ENCODE measurements around the gene NKX3-2. TPM values are rescaled to one million over a fixed set of nuclear protein-coding genes. Genes with fewer than 3 reads are reported as not detected.

The NKX3-2 gene
- total RNA-seq, 1 donor from 2014 or later: not detected

DNA sequence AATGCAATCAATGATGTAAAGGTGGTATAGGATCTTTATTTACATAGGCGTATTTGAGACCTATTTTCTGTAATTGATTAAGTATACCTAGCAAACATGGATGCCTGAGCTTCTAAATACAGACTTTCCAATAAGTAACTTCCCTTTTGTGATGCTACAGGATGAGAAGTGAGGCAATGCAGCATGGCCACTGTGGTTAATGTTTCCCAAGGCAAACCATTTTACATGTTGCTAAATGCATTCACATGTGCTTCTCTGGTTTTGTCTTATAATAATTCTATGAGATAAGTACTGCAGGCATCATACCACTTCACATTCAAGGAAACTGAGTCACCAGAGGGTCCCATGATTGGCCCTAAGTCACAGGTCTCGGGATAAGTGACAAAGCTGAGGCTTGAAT lies 35.7 kb upstream of the NKX3-2 start:
- H3K36me3 Mint-ChIP-seq (ENCODE audit: low read depth): peaks cover 85% of the 10 kb centered on the region
- intact Hi-C loops (cut with micrococcal nuclease): no loop called here
- TF ChIP-seq CTCF (IDR thresholded peaks at IDR 0.05): no peak

GRCh38 chr4:13577660-13578059 lies 33.4 kb upstream of the NKX3-2 start:
- CTCF ChIA-PET: no interaction called here
- H3K9me3 Mint-ChIP-seq: no peaks in the 10 kb centered on the region
- TF ChIP-seq CTCF (IDR thresholded peaks at IDR 0.05): no peak
- no peaks in the 10 kb centered on the region for H3K4me1 Mint-ChIP-seq
- intact Hi-C loops (cut with micrococcal nuclease): no loop called here
- ATAC-seq (ENCODE audit: low read depth) (no peak), DNase-seq (no peak)
- no peaks in the 10 kb centered on the region for H3K27me3 Mint-ChIP-seq
- POLR2A ChIA-PET: no interaction called here
- H3K27ac Mint-ChIP-seq: no peak overlapping the region
- peaks cover 87% of the 10 kb centered on the region for H3K36me3 Mint-ChIP-seq (ENCODE audit: low read depth)
- no peak overlapping the region for H3K4me3 Mint-ChIP-seq

More for the DNA sequence above, 35.7 kb upstream of the NKX3-2 start:
- CTCF ChIA-PET: no interaction called here
- no peak for ATAC-seq (ENCODE audit: low read depth)
- H3K27me3 Mint-ChIP-seq: no peaks in the 10 kb centered on the region
- no peak overlapping the region for H3K4me3 Mint-ChIP-seq
- DNase-seq: no peak
- no peaks in the 10 kb centered on the region for H3K4me1 Mint-ChIP-seq
- POLR2A ChIA-PET: no interaction called here
- H3K9me3 Mint-ChIP-seq: no peaks in the 10 kb centered on the region
- no peak overlapping the region for H3K27ac Mint-ChIP-seq

DNA sequence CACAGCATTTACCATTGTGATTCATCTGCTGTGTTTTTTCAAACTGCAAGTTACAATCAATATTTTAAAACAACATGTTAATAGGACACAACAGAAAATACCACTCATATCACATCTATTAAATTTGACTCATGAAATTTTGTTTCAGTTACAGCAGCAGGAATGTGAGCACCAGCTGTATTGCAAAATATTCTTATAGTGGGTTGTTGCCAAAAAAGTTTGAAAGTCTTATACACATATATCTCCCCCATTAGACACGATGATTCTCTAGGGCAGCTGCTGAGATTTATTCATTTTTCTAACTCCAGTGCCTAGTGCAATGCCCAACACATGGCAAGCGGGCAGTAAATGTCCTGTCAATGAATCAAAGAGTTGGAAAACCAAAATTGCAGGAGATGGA lies 26.6 kb upstream of the NKX3-2 start:
- H3K9me3 Mint-ChIP-seq: no peaks in the 10 kb centered on the region
- no peak overlapping the region for H3K27ac Mint-ChIP-seq
- ATAC-seq (ENCODE audit: low read depth): no peak
- no peak overlapping the region for H3K4me3 Mint-ChIP-seq
- H3K27me3 Mint-ChIP-seq: no peaks in the 10 kb centered on the region
- TF ChIP-seq CTCF (IDR thresholded peaks at IDR 0.05): no peak
- no peak for DNase-seq
- CTCF ChIA-PET: no interaction called here
- peaks cover 85% of the 10 kb centered on the region for H3K36me3 Mint-ChIP-seq (ENCODE audit: low read depth)
- H3K4me1 Mint-ChIP-seq: no peaks in the 10 kb centered on the region
- POLR2A ChIA-PET: no interaction called here
- intact Hi-C loops (cut with micrococcal nuclease): no loop called here

- DNase-seq (no peak), ATAC-seq (ENCODE audit: low read depth) (no peak)
- Mint-ChIP-seq H3K4me1 (no peaks in the 10 kb centered on the region), H3K36me3 (ENCODE audit: low read depth) (peaks cover 58% of the 10 kb centered on the region), H3K4me3 (no peak overlapping the region), H3K27ac (no peak overlapping the region), H3K9me3 (no peaks in the 10 kb centered on the region), H3K27me3 (no peaks in the 10 kb centered on the region)
- POLR2A ChIA-PET: no interaction called here
- intact Hi-C loops (cut with micrococcal nuclease): no loop called here
- CTCF ChIA-PET: no interaction called here
- no peak for TF ChIP-seq CTCF (IDR thresholded peaks at IDR 0.05)
Observed at GRCh38 chr4:13567125-13567524, 22.8 kb upstream of the NKX3-2 start.

DNA sequence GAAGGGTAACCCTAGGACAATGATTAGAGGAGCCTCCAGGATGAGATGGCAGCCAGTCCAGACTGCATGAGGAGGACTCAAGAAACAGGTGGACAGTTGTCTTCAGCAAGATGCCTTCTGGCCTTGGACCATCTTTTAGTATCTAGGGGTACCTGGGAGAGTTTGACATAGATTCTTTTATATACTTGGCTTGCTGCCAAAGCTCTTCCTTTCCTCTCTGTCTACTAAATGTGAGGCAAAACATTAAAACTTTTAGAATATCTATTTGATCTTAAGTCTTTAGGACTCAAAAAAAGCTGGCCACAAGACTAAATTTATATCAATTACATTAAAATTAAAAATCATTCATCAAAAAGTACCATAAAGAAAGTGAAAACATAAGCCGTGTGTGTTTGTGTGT lies 18.6 kb upstream of the NKX3-2 start:
- Mint-ChIP-seq H3K4me1 (no peaks in the 10 kb centered on the region), H3K9me3 (no peaks in the 10 kb centered on the region), H3K36me3 (ENCODE audit: low read depth) (peaks cover 20% of the 10 kb centered on the region), H3K27me3 (no peaks in the 10 kb centered on the region), H3K27ac (no peak overlapping the region), H3K4me3 (no peak overlapping the region)
- DNase-seq (no peak), ATAC-seq (ENCODE audit: low read depth) (no peak)
- no peak for TF ChIP-seq CTCF (IDR thresholded peaks at IDR 0.05)
- CTCF ChIA-PET: no interaction called here
- intact Hi-C loops (cut with micrococcal nuclease): no loop called here
- POLR2A ChIA-PET: no interaction called here
